ENCODE data around the gene DUSP5.

DUSP5 gene, protein sequence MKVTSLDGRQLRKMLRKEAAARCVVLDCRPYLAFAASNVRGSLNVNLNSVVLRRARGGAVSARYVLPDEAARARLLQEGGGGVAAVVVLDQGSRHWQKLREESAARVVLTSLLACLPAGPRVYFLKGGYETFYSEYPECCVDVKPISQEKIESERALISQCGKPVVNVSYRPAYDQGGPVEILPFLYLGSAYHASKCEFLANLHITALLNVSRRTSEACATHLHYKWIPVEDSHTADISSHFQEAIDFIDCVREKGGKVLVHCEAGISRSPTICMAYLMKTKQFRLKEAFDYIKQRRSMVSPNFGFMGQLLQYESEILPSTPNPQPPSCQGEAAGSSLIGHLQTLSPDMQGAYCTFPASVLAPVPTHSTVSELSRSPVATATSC

DNA sequence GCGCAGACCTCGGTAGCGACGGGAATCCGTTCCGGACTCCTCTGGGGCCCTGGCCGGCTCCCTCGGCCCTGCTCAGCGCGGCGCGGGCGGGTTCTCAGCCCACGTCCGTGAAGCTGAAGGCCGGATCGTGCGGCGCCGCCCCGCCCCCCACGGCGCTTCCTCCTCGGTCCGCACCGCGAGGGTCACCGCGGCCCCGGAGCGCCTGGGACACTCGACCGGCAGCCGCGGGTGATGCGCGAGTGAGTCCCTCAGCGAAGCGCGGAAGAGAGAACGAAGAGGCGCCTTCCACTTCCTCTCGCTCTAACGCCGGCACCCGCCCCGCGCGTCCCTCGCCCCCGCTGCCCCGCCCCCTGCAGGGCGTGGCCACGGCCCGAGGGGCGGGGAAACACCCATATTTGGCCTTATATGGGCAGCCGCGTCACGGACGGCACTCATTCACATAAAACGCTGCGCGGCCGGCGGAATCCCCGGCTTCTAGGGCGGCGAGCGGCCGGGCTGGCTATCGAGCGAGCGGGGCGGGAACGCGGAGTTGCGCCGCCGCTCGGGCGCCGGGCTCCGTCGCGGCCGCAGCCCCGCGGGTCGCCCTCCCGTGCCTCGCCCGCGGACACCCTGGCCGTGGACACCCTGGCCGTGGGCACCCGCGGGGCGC is at the start of gene DUSP5:
Gene DUSP5, plus strand, starts transcription at position 470 of the 649 bp plus-strand sequence. CDS start 215 bp downstream, outside the sequence.
- H3K36me3 ChIP-seq (ENCODE audit: control insufficient read depth in 5 of 5, insufficient read depth in 5 of 5, low read length in 5 of 5), result no peaks in the 10 kb centered on the region
- H3K27me3 ChIP-seq (ENCODE audit: control insufficient read depth in 5 of 5, insufficient read depth in 4 of 5, low read length in 5 of 5), result peaks cover 0 to 19% (median 11%) of the 10 kb centered on the region in 5 donors
- peak within 1 kb of the TSS; percentile 62 to 82 (median 78) for H3K4me3 ChIP-seq (ENCODE audit: low read depth in 1 of 5, low read length in 5 of 5)
- H3K9ac ChIP-seq (ENCODE audit: low read length in 5 of 5), result peak within 1 kb of the TSS in 4 of 5 donors; percentile 60 to 75 (median 70)
- H3K27ac ChIP-seq (ENCODE audit: low read depth, low read length), result peak within 1 kb of the TSS; percentile 79
- H3K9me3 ChIP-seq (ENCODE audit: control insufficient read depth in 5 of 5, low read length in 5 of 5), result no peaks in the 10 kb centered on the region
- H3K4me1 ChIP-seq (ENCODE audit: control insufficient read depth in 5 of 5, insufficient read depth in 5 of 5, low read length in 5 of 5), result peaks cover 6 to 63% (median 50%) of the 10 kb centered on the region in 5 donors

- H3K4me1 ChIP-seq (ENCODE audit: control insufficient read depth in 5 of 5, insufficient read depth in 5 of 5, low read length in 5 of 5), result no peaks in the 10 kb centered on the region
- no peak overlapping the region for H3K27ac ChIP-seq (ENCODE audit: low read depth, low read length)
- H3K27me3 ChIP-seq (ENCODE audit: control insufficient read depth in 5 of 5, insufficient read depth in 4 of 5, low read length in 5 of 5), result no peaks in the 10 kb centered on the region
- H3K9me3 ChIP-seq (ENCODE audit: control insufficient read depth in 5 of 5, low read length in 5 of 5), result peaks cover 0 to 4% (median 0%) of the 10 kb centered on the region in 5 donors
- no peaks in the 10 kb centered on the region for H3K36me3 ChIP-seq (ENCODE audit: control insufficient read depth in 5 of 5, insufficient read depth in 5 of 5, low read length in 5 of 5)
- no peak overlapping the region for H3K4me3 ChIP-seq (ENCODE audit: low read depth in 1 of 5, low read length in 5 of 5)
- H3K9ac ChIP-seq (ENCODE audit: low read length in 5 of 5), result no peak overlapping the region
Observed at GRCh38 chr10:110448682-110449418, 48.9 kb upstream of the DUSP5 start.

- no peak overlapping the region for H3K4me3 ChIP-seq (ENCODE audit: low read depth in 1 of 5, low read length in 5 of 5)
- no peaks in the 10 kb centered on the region for H3K36me3 ChIP-seq (ENCODE audit: control insufficient read depth in 5 of 5, insufficient read depth in 5 of 5, low read length in 5 of 5)
- no peak overlapping the region for H3K9ac ChIP-seq (ENCODE audit: low read length in 5 of 5)
- peaks cover 0 to 4% (median 0%) of the 10 kb centered on the region in 5 donors for H3K9me3 ChIP-seq (ENCODE audit: control insufficient read depth in 5 of 5, low read length in 5 of 5)
- H3K27me3 ChIP-seq (ENCODE audit: control insufficient read depth in 5 of 5, insufficient read depth in 4 of 5, low read length in 5 of 5), result no peaks in the 10 kb centered on the region
- peaks cover 0 to 17% (median 8%) of the 10 kb centered on the region in 5 donors for H3K4me1 ChIP-seq (ENCODE audit: control insufficient read depth in 5 of 5, insufficient read depth in 5 of 5, low read length in 5 of 5)
- H3K27ac ChIP-seq (ENCODE audit: low read depth, low read length), result no peak overlapping the region
Observed at GRCh38 chr10:110455446-110455845, 42.3 kb upstream of the DUSP5 start.

DNA sequence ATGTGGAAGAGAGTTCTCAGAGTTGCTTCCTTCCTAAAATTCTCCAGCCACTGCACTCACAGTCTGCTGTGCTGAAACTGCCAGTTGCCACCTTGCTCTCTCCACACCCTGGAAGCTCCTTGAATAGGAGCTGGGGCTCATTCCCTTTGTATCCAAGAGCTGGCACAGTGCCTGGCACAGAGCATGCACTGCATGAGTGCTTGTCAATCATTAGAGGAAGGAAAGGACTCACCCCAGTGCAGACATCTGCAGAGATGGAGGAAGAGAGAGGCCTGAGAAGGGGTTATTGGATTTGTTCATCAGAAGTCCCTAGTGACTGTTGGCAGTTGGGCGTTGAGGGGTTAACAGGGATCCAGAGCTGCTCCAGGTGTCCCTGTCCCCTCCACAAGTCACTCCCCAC is 41.7 kb upstream of the DUSP5 start:
- H3K4me3 ChIP-seq (ENCODE audit: low read depth in 1 of 5, low read length in 5 of 5), result no peak overlapping the region
- peaks cover 0 to 20% (median 8%) of the 10 kb centered on the region in 5 donors for H3K4me1 ChIP-seq (ENCODE audit: control insufficient read depth in 5 of 5, insufficient read depth in 5 of 5, low read length in 5 of 5)
- peaks cover 0 to 4% (median 0%) of the 10 kb centered on the region in 5 donors for H3K9me3 ChIP-seq (ENCODE audit: control insufficient read depth in 5 of 5, low read length in 5 of 5)
- no peaks in the 10 kb centered on the region for H3K27me3 ChIP-seq (ENCODE audit: control insufficient read depth in 5 of 5, insufficient read depth in 4 of 5, low read length in 5 of 5)
- H3K9ac ChIP-seq (ENCODE audit: low read length in 5 of 5), result no peak overlapping the region
- H3K36me3 ChIP-seq (ENCODE audit: control insufficient read depth in 5 of 5, insufficient read depth in 5 of 5, low read length in 5 of 5), result no peaks in the 10 kb centered on the region
- no peak overlapping the region for H3K27ac ChIP-seq (ENCODE audit: low read depth, low read length)

DNA sequence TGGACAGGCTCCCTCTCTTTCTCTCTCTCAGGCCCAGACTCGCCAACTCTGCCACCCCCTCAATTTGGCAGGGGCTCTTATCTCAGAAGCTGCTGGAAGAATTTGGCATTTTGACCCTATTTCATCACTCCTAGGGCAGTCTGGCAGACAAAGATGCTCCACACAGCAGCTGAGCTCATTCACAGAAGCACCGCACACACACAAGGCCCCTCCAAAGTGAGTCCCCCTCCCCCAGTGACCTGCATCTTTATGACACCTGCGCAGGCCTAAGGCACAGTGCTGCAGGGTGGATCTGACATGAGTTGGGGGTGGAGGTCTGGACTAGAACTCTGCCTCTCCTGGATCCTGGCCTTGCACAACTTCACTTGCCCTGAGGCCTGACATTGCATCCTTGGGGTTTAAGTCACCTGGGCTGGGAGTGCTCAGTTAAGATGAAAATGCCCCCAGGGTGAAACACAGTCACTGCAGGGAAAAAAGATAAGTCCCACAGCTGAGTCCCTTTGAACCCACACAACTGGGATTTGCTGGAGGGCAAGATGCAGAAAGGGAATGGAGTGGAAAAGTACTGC is 41.1 kb upstream of the DUSP5 start:
- no peaks in the 10 kb centered on the region for H3K27me3 ChIP-seq (ENCODE audit: control insufficient read depth in 5 of 5, insufficient read depth in 4 of 5, low read length in 5 of 5)
- H3K4me3 ChIP-seq (ENCODE audit: low read depth in 1 of 5, low read length in 5 of 5), result no peak overlapping the region
- peaks cover 0 to 20% (median 8%) of the 10 kb centered on the region in 5 donors for H3K4me1 ChIP-seq (ENCODE audit: control insufficient read depth in 5 of 5, insufficient read depth in 5 of 5, low read length in 5 of 5)
- no peak overlapping the region for H3K9ac ChIP-seq (ENCODE audit: low read length in 5 of 5)
- no peak overlapping the region for H3K27ac ChIP-seq (ENCODE audit: low read depth, low read length)
- H3K36me3 ChIP-seq (ENCODE audit: control insufficient read depth in 5 of 5, insufficient read depth in 5 of 5, low read length in 5 of 5), result no peaks in the 10 kb centered on the region
- peaks cover 0 to 4% (median 0%) of the 10 kb centered on the region in 5 donors for H3K9me3 ChIP-seq (ENCODE audit: control insufficient read depth in 5 of 5, low read length in 5 of 5)

- Histone ChIP-seq H3K4me3 (ENCODE audit: low read depth in 1 of 5, low read length in 5 of 5) (no peak overlapping the region), H3K27me3 (ENCODE audit: control insufficient read depth in 5 of 5, insufficient read depth in 4 of 5, low read length in 5 of 5) (no peaks in the 10 kb centered on the region), H3K36me3 (ENCODE audit: control insufficient read depth in 5 of 5, insufficient read depth in 5 of 5, low read length in 5 of 5) (no peaks in the 10 kb centered on the region), H3K27ac (ENCODE audit: low read depth, low read length) (no peak overlapping the region), H3K4me1 (ENCODE audit: control insufficient read depth in 5 of 5, insufficient read depth in 5 of 5, low read length in 5 of 5) (peaks cover 0 to 20% (median 8%) of the 10 kb centered on the region in 5 donors), H3K9ac (ENCODE audit: low read length in 5 of 5) (no peak overlapping the region), H3K9me3 (ENCODE audit: control insufficient read depth in 5 of 5, low read length in 5 of 5) (peaks cover 0 to 4% (median 0%) of the 10 kb centered on the region in 5 donors)
Observed at GRCh38 chr10:110457851-110458250, 39.9 kb upstream of the DUSP5 start.

DNA sequence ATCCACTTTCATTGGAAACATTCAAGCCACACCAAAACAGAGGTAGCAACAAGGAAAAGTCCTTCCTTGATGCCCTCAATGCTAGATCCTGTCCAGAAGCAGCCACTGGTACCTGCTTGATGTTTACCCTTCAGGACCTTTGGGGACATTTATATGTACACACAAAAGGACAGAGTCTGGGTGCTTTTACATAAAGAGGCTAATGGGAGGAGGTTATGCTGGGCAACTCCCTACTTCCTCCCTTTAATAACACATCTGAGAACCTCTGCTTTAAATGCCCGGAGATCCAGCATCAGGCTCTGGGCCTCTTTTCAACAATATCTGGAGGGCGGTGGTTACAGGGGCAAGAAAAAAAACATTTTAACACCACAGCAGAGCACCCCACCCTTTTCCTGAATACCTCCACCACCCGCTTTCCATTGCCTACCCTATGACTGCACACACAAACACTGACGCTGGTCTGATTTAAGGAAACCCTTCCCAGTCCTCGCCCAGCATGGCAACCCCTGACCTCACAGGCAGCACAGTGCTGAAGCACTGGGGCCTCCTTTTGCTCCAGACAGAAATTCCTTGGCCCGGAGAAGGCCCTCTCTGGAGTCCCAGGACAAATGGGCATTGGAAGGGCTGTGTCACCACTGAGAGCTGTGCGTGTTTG is 39.3 kb upstream of the DUSP5 start:
- H3K36me3 ChIP-seq (ENCODE audit: control insufficient read depth in 5 of 5, insufficient read depth in 5 of 5, low read length in 5 of 5), result no peaks in the 10 kb centered on the region
- no peaks in the 10 kb centered on the region for H3K27me3 ChIP-seq (ENCODE audit: control insufficient read depth in 5 of 5, insufficient read depth in 4 of 5, low read length in 5 of 5)
- H3K27ac ChIP-seq (ENCODE audit: low read depth, low read length), result no peak overlapping the region
- peaks cover 0 to 4% (median 0%) of the 10 kb centered on the region in 5 donors for H3K9me3 ChIP-seq (ENCODE audit: control insufficient read depth in 5 of 5, low read length in 5 of 5)
- no peak overlapping the region for H3K9ac ChIP-seq (ENCODE audit: low read length in 5 of 5)
- no peak overlapping the region for H3K4me3 ChIP-seq (ENCODE audit: low read depth in 1 of 5, low read length in 5 of 5)
- peaks cover 0 to 20% (median 8%) of the 10 kb centered on the region in 5 donors for H3K4me1 ChIP-seq (ENCODE audit: control insufficient read depth in 5 of 5, insufficient read depth in 5 of 5, low read length in 5 of 5)

DNA sequence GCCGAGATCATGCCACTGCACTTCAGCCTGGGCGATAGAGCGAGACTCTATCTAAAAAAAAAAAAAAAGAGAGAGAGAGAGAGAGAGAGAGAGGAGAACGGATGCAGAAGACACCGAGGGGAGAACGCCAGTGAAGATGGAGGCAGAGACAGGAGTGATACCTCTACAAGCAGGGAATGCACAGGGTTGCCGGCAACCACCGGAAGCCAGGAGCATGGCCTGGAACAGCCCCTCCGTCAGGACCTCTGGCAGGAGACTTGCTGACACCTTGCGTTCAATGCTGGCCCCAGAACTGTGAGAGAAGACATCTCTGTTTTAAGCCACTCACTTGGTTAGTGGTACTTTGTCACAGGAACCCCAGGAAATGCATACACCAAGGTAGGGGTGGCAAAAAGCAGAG is 38.1 kb upstream of the DUSP5 start:
- H3K27me3 ChIP-seq (ENCODE audit: control insufficient read depth in 5 of 5, insufficient read depth in 4 of 5, low read length in 5 of 5), result no peaks in the 10 kb centered on the region
- no peak overlapping the region for H3K27ac ChIP-seq (ENCODE audit: low read depth, low read length)
- peaks cover 0 to 20% (median 8%) of the 10 kb centered on the region in 5 donors for H3K4me1 ChIP-seq (ENCODE audit: control insufficient read depth in 5 of 5, insufficient read depth in 5 of 5, low read length in 5 of 5)

DNA sequence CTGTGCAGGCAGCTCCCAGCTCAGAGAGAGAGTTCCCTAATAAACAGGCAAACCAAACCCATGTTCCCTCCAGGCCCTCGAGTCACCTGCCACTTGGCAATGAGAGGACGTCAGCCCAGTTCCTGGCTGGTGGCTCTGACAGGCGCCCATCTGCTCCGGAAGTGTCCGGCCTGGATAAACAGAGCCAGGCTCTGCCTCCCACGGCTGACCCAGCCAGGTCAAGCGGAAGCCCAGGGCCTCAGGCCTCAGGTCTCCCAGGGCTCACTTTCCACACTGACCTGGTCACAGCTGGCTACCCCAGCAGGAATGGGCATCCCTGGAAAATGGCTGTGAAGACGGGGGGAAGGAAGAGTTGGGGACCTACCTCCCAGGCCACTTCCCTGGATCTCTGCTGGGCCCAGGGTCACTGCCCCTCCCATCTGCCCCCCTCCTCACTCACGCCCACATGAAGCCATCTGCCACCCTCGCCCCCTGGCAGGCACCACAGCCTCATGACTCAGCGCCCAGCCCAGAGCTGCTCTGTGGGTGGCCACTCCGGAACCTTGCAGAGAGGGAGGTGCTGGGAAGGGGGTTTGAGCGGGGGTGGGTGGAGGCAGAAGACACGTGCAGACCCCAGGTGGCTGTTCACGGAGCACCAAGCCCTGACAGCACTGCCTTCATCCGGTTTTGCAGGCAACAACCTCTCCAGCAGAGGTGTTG is 37.4 kb upstream of the DUSP5 start:
- Histone ChIP-seq H3K4me1 (ENCODE audit: control insufficient read depth in 5 of 5, insufficient read depth in 5 of 5, low read length in 5 of 5) (peaks cover 0 to 20% (median 8%) of the 10 kb centered on the region in 5 donors), H3K36me3 (ENCODE audit: control insufficient read depth in 5 of 5, insufficient read depth in 5 of 5, low read length in 5 of 5) (no peaks in the 10 kb centered on the region), H3K27ac (ENCODE audit: low read depth, low read length) (no peak overlapping the region), H3K27me3 (ENCODE audit: control insufficient read depth in 5 of 5, insufficient read depth in 4 of 5, low read length in 5 of 5) (no peaks in the 10 kb centered on the region), H3K4me3 (ENCODE audit: low read depth in 1 of 5, low read length in 5 of 5) (no peak overlapping the region), H3K9me3 (ENCODE audit: control insufficient read depth in 5 of 5, low read length in 5 of 5) (no peaks in the 10 kb centered on the region), H3K9ac (ENCODE audit: low read length in 5 of 5) (no peak overlapping the region)

More for the DNA sequence above, 38.1 kb upstream of the DUSP5 start:
- H3K4me3 ChIP-seq (ENCODE audit: low read depth in 1 of 5, low read length in 5 of 5), result no peak overlapping the region
- no peaks in the 10 kb centered on the region for H3K36me3 ChIP-seq (ENCODE audit: control insufficient read depth in 5 of 5, insufficient read depth in 5 of 5, low read length in 5 of 5)
- no peak overlapping the region for H3K9ac ChIP-seq (ENCODE audit: low read length in 5 of 5)
- peaks cover 0 to 2% (median 0%) of the 10 kb centered on the region in 5 donors for H3K9me3 ChIP-seq (ENCODE audit: control insufficient read depth in 5 of 5, low read length in 5 of 5)
